CD4-positive, alpha-beta T cell treated with Interleukin-12 subunit alpha and Interleukin-12 subunit beta, for 1 hour (primary cell): ENCODE data around the gene IFI6.
A peak's percentile ranks its signal among the peaks of the same experiment; 100 is the strongest.

Experiments
- DNase-seq: peaks from one replicate; pipeline ENCODE4 v3.0.0-alpha.2; 2020

The IFI6 gene

GRCh38 chr1:27669876-27670275, 2.1 kb downstream of the IFI6 start:
- DNase-seq = no peak

- peak; percentile 88 for DNase-seq
Observed at GRCh38 chr1:27668808-27669723, 2.9 kb downstream of the IFI6 start.

- no peak for DNase-seq
Observed at GRCh38 chr1:27668121-27668807, 3.7 kb downstream of the IFI6 start.

- DNase-seq = no peak
Observed at GRCh38 chr1:27666791-27667254, 5.2 kb downstream of the IFI6 start.

- no peak for DNase-seq
Observed at GRCh38 chr1:27666294-27666693, 5.7 kb downstream of the IFI6 start.

GRCh38 chr1:27665016-27665651, 6.9 kb downstream of the IFI6 start:
- DNase-seq = no peak

- no peak for DNase-seq
Observed at GRCh38 chr1:27664291-27664690, 7.7 kb downstream of the IFI6 start.

GRCh38 chr1:27662707-27663393, 9.1 kb downstream of the IFI6 start:
- DNase-seq = peak; percentile 92

- DNase-seq = no peak
Observed at GRCh38 chr1:27662261-27662660, 9.7 kb downstream of the IFI6 start.

GRCh38 chr1:27661412-27662075, 10.4 kb downstream of the IFI6 start:
- DNase-seq = no peak

GRCh38 chr1:27660300-27660835, 11.6 kb downstream of the IFI6 start:
- no peak for DNase-seq

- DNase-seq = peak; percentile 91
Observed at GRCh38 chr1:27659497-27660299, 12.3 kb downstream of the IFI6 start.

GRCh38 chr1:27658951-27659496, 13.0 kb downstream of the IFI6 start:
- DNase-seq = no peak

GRCh38 chr1:27656157-27656893, 15.7 kb downstream of the IFI6 start:
- DNase-seq = no peak

- no peak for DNase-seq
Observed at GRCh38 chr1:27655151-27655937, 16.6 kb downstream of the IFI6 start.

GRCh38 chr1:27652111-27652864, 19.7 kb downstream of the IFI6 start:
- no peak for DNase-seq

GRCh38 chr1:27650539-27651175, 21.3 kb downstream of the IFI6 start:
- no peak for DNase-seq

- DNase-seq = no peak
Observed at GRCh38 chr1:27650171-27650538, 21.8 kb downstream of the IFI6 start.
